NCI-H1092 (cell line): ENCODE data around the gene MAP3K10.
"Not testable (repeated sequence)": the region's sequence is repeated elsewhere in the genome, so short reads cannot be mapped to it uniquely, and the experiment has no call there.

ENCODE experiments used
- DNase-seq: peaks from one replicate; lab custom pipeline; 2025; lab: John Stamatoyannopoulos, UW

Gene MAP3K10

GRCh38 chr19:40217027-40217810 is 26.0 kb downstream of the MAP3K10 start:
- no peak for DNase-seq

GRCh38 chr19:40217934-40218890 is 27.0 kb downstream of the MAP3K10 start, which contains the start of gene TTC9B:
Gene TTC9B (minus strand): TSS chr19:40218384. CDS start chr19:40218381, 3 bp downstream.
- DNase-seq: no peak

GRCh38 chr19:40219029-40219428 is 27.8 kb downstream of the MAP3K10 start:
- DNase-seq: not testable (repeated sequence)

GRCh38 chr19:40219721-40220276 is 28.6 kb downstream of the MAP3K10 start:
- no peak for DNase-seq

GRCh38 chr19:40220674-40221073 is 29.4 kb downstream of the MAP3K10 start:
- no peak for DNase-seq

- DNase-seq: peak; percentile 57
These were observed 30.8 kb downstream of the MAP3K10 start for GRCh38 chr19:40221858-40222619.

GRCh38 chr19:40223135-40223822 is 32.1 kb downstream of the MAP3K10 start:
- DNase-seq: no peak

GRCh38 chr19:40224342-40225150 is 33.3 kb downstream of the MAP3K10 start:
- DNase-seq: no peak

GRCh38 chr19:40225440-40226305 is 34.4 kb downstream of the MAP3K10 start:
- DNase-seq: peak; percentile 8

GRCh38 chr19:40228346-40228745 is 37.1 kb downstream of the MAP3K10 start:
- no peak for DNase-seq

GRCh38 chr19:40228863-40229262 is 37.6 kb downstream of the MAP3K10 start:
- DNase-seq: no peak

GRCh38 chr19:40229484-40229883 is 38.3 kb downstream of the MAP3K10 start:
- no peak for DNase-seq

GRCh38 chr19:40229926-40230417 is 38.7 kb downstream of the MAP3K10 start:
- DNase-seq: no peak

- no peak for DNase-seq
These were observed 39.8 kb downstream of the MAP3K10 start for GRCh38 chr19:40231057-40231456.

- DNase-seq: no peak
These were observed 40.6 kb downstream of the MAP3K10 start for GRCh38 chr19:40231544-40232424.

- no peak for DNase-seq
These were observed 41.3 kb downstream of the MAP3K10 start for GRCh38 chr19:40232479-40232878.

GRCh38 chr19:40232949-40233810 is 42.0 kb downstream of the MAP3K10 start:
- DNase-seq: no peak
